ENCODE measurements around the gene KLKB1.

Gene KLKB1

GRCh38 chr4:186227221-186227620 is at the start of gene KLKB1:
TSS of gene KLKB1 (plus strand) at chr4:186227507. CDS start at chr4:186228196, 689 bp downstream.
- peak; percentile 51 for DNase-seq

- no peak for DNase-seq
These were observed 39.2 kb upstream of the KLKB1 start for GRCh38 chr4:186188107-186188506.

GRCh38 chr4:186189656-186190055 is 37.7 kb upstream of the KLKB1 start:
- no peak for DNase-seq

GRCh38 chr4:186190581-186191199 is 36.6 kb upstream of the KLKB1 start:
- DNase-seq = peak; percentile 75

GRCh38 chr4:186191200-186192065 is 35.9 kb upstream of the KLKB1 start, which contains the start of gene CYP4V2:
TSS of gene CYP4V2 (plus strand) at chr4:186191567. CDS start at chr4:186191824, 257 bp downstream.
- DNase-seq = peak; percentile 89

- peak; percentile 62 for DNase-seq
These were observed 35.2 kb upstream of the KLKB1 start for GRCh38 chr4:186192066-186192612.

- no peak for DNase-seq
These were observed 33.5 kb upstream of the KLKB1 start for GRCh38 chr4:186193851-186194250.

- no peak for DNase-seq
These were observed 31.2 kb upstream of the KLKB1 start for GRCh38 chr4:186196063-186196462.

- no peak for DNase-seq
These were observed 26.8 kb upstream of the KLKB1 start for GRCh38 chr4:186200516-186200915.

- DNase-seq = no peak
These were observed 26.3 kb upstream of the KLKB1 start for GRCh38 chr4:186201010-186201409.

GRCh38 chr4:186201535-186202230 is 25.6 kb upstream of the KLKB1 start:
- DNase-seq = peak; percentile 88

- no peak for DNase-seq
These were observed 24.7 kb upstream of the KLKB1 start for GRCh38 chr4:186202490-186203140.

- no peak for DNase-seq
These were observed 23.9 kb upstream of the KLKB1 start for GRCh38 chr4:186203406-186203805.

GRCh38 chr4:186204103-186204559 is 23.2 kb upstream of the KLKB1 start:
- no peak for DNase-seq

- no peak for DNase-seq
These were observed 22.6 kb upstream of the KLKB1 start for GRCh38 chr4:186204686-186205085.

- DNase-seq = no peak
These were observed 22.2 kb upstream of the KLKB1 start for GRCh38 chr4:186205156-186205555.

GRCh38 chr4:186216465-186217024 is 10.8 kb upstream of the KLKB1 start:
- DNase-seq = no peak

GRCh38 chr4:186217733-186218293 is 9.5 kb upstream of the KLKB1 start:
- DNase-seq = no peak

GRCh38 chr4:186221624-186222023 is 5.7 kb upstream of the KLKB1 start:
- DNase-seq = no peak

- no peak for DNase-seq
These were observed 1.5 kb upstream of the KLKB1 start for GRCh38 chr4:186225848-186226247.

- no peak for DNase-seq
These were observed 652 bp upstream of the KLKB1 start for GRCh38 chr4:186226521-186227189.

Data from DMS53 (cell line).